Sigmoid colon (tissue), 7 donors: Measurements from ENCODE around the gene SCG2. TPM values are rescaled to one million over a fixed set of nuclear protein-coding genes. Genes with fewer than 3 reads are reported as not detected.

Experiments used
- DNase-seq: peaks from one replicate; pipeline ENCODE4 v3.0.0-alpha.2; 2019
- H3K27ac ChIP-seq, 4 donors: fragments of 200-600 bp; sonication (generic); one replicate each; pipeline ENCODE4 v1.5.1; 2016 to 2019; ENCODE audit warnings: mild to moderate bottlenecking in 1 of 4
- H3K27me3 ChIP-seq, 3 donors: fragments of 200-600 bp; sonication (generic); one replicate each; pipeline ENCODE4 v1.5.1; 2019; ENCODE audit warnings: mild to moderate bottlenecking in 1 of 3
- H3K36me3 ChIP-seq, 4 donors: fragments of 200-600 bp; sonication (generic); one replicate each; pipeline ENCODE4 v1.5.1; 2016 to 2019
- H3K4me1 ChIP-seq, 4 donors: fragments of 200-600 bp; sonication (generic); one replicate each; pipeline ENCODE4 v1.5.1; 2017 to 2019
- H3K4me3 ChIP-seq, 4 donors: fragments of 200-600 bp; sonication (generic); one replicate each; pipeline ENCODE4 v1.5.1; 2017 to 2019; ENCODE audit warnings: mild to moderate bottlenecking in 2 of 4, moderate library complexity in 1 of 4
- H3K9me3 ChIP-seq, 4 donors: fragments of 200-600 bp in 3 of 4; sonication (generic) in 3 of 4; one replicate each; pipeline versions ENCODE4 v1.5.1 to v1.6.1; 2013 to 2019
- EP300 ChIP-seq, 4 donors: sonication (generic); formaldehyde crosslinking; IDR thresholded peaks; one replicate each; pipeline ENCODE4 v1.6.1; 2017; ENCODE audit warnings: antibody characterized with exemption in 4 of 4
- POLR2A ChIP-seq, 2 donors: fragments of 450-650 bp; IDR thresholded peaks; one replicate each; pipeline ENCODE4 v1.6.1; 2016; ENCODE audit warnings: antibody characterized with exemption in 2 of 2, mild to moderate bottlenecking in 2 of 2, moderate library complexity in 2 of 2
- POLR2AphosphoS5 ChIP-seq, 4 donors: sonication (generic); formaldehyde crosslinking; IDR thresholded peaks; one replicate each; pipeline ENCODE4 v1.6.1; 2017; ENCODE audit warnings: antibody characterized with exemption in 4 of 4
- WGBS, 2 donors: extraction: QIAGEN DNeasy Blood & Tissue Kit; methylation state at CpG; one replicate each; pipeline ENCODE4 v1.1.7; 2013; 5-methylcytosine and 5-hydroxymethylcytosine counted together
- intact Hi-C: fragments of 100-400 bp; cut with DNase I; formaldehyde crosslinking; loops from one replicate; pipeline ENCODE4 v1.15.1; 2023
- polyA plus RNA-seq, 3 donors: library from polyadenylated mRNA; stranded (reverse); fragments of 200-250 nt; gene quantifications; one replicate each; pipeline ENCODE4 v1.2.3, GENCODE V29; 2013
- total RNA-seq, 4 donors: library from RNA; depleted of rRNA; stranded (reverse); fragments of >200 nt; gene quantifications; one replicate each; pipeline ENCODE4 v1.1.0, GENCODE V29; 2016
- TF ChIP-seq, protein P1 (sequence below), 4 experiments: fragments of 450-650 bp in 3 of 4; fragments of 200-600 bp in 1 of 4; IDR thresholded peaks; one replicate each; pipeline ENCODE4 v1.5.1; 2016 to 2019; ENCODE audit warnings: antibody characterized with exemption in 4 of 4, mild to moderate bottlenecking in 3 of 4, moderate library complexity in 2 of 4
- donor health status: healthy with polysubstance abuse.
- donor health status: Bipolar disorder and iron deficiency.
- donor health status: healthy.

The SCG2 gene
- total and polyA plus RNA-seq, 7 donors: 1.8 to 16.8 (median 9.7) TPM; not detected in 1

GRCh38 chr2:223578846-223579245 lies 23.3 kb downstream of the SCG2 start:
- Histone ChIP-seq H3K4me3 (no peak overlapping the region), H3K9me3 (no peaks in the 10 kb centered on the region), H3K4me1 (peaks cover 0 to 12% (median 0%) of the 10 kb centered on the region in 4 donors), H3K27ac (no peak overlapping the region), H3K36me3 (no peaks in the 10 kb centered on the region), H3K27me3 (no peaks in the 10 kb centered on the region)
- 85 to 92% methylated on average over 1 of the region's 1 CpG for WGBS, 2 donors
- TF ChIP-seq POLR2A (IDR thresholded peaks at IDR 0.05): no peak
- TF ChIP-seq, protein P1, sequence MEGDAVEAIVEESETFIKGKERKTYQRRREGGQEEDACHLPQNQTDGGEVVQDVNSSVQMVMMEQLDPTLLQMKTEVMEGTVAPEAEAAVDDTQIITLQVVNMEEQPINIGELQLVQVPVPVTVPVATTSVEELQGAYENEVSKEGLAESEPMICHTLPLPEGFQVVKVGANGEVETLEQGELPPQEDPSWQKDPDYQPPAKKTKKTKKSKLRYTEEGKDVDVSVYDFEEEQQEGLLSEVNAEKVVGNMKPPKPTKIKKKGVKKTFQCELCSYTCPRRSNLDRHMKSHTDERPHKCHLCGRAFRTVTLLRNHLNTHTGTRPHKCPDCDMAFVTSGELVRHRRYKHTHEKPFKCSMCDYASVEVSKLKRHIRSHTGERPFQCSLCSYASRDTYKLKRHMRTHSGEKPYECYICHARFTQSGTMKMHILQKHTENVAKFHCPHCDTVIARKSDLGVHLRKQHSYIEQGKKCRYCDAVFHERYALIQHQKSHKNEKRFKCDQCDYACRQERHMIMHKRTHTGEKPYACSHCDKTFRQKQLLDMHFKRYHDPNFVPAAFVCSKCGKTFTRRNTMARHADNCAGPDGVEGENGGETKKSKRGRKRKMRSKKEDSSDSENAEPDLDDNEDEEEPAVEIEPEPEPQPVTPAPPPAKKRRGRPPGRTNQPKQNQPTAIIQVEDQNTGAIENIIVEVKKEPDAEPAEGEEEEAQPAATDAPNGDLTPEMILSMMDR (IDR thresholded peaks at IDR 0.05): no peak
- TF ChIP-seq POLR2AphosphoS5 (IDR thresholded peaks at IDR 0.05): no peak
- TF ChIP-seq EP300 (IDR thresholded peaks at IDR 0.05): no peak
- DNase-seq: no peak
- intact Hi-C loops: no loop called here

GRCh38 chr2:223576873-223577272 lies 25.3 kb downstream of the SCG2 start:
- Histone ChIP-seq H3K4me1 (peaks cover 0 to 12% (median 0%) of the 10 kb centered on the region in 4 donors), H3K9me3 (no peaks in the 10 kb centered on the region), H3K27me3 (no peaks in the 10 kb centered on the region), H3K4me3 (no peak overlapping the region), H3K36me3 (no peaks in the 10 kb centered on the region), H3K27ac (no peak overlapping the region)
- no peak for DNase-seq
- WGBS, 2 donors: 86% methylated on average over 5 of the region's 5 CpGs
- intact Hi-C loops: no loop called here
- TF ChIP-seq POLR2A (IDR thresholded peaks at IDR 0.05) (no peak), EP300 (IDR thresholded peaks at IDR 0.05) (no peak), POLR2AphosphoS5 (IDR thresholded peaks at IDR 0.05) (no peak)
- TF ChIP-seq, protein P1 (IDR thresholded peaks at IDR 0.05): no peak

DNA sequence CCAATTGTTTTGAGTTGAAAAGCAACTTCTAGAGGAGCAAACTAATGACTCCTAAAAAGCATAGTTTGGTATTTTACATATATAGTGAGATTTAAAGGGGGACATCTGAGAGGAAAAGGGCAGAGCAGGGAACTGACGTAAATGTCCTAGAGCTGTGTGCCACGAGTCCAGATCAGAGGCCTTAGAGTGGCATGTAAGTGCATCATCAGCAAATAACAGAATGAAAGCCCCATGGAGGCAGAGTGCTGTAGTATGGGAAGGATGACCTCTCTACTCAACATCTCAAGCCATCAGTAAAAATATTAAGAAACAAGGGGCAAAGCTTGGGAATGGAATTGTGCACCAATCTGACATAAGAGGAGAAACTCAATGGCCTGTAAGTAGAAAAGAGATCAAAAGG lies 31.4 kb downstream of the SCG2 start:
- WGBS, 2 donors: 84% methylated on average over 2 of the region's 2 CpGs
- Histone ChIP-seq H3K27me3 (no peaks in the 10 kb centered on the region), H3K27ac (no peak overlapping the region), H3K4me1 (no peaks in the 10 kb centered on the region), H3K36me3 (no peaks in the 10 kb centered on the region), H3K4me3 (no peak overlapping the region), H3K9me3 (no peaks in the 10 kb centered on the region)
- TF ChIP-seq, protein P1 (IDR thresholded peaks at IDR 0.05): no peak
- TF ChIP-seq EP300 (IDR thresholded peaks at IDR 0.05): no peak
- TF ChIP-seq POLR2A (IDR thresholded peaks at IDR 0.05): no peak
- no peak for TF ChIP-seq POLR2AphosphoS5 (IDR thresholded peaks at IDR 0.05)
- intact Hi-C loops: no loop called here
- no peak for DNase-seq

DNA sequence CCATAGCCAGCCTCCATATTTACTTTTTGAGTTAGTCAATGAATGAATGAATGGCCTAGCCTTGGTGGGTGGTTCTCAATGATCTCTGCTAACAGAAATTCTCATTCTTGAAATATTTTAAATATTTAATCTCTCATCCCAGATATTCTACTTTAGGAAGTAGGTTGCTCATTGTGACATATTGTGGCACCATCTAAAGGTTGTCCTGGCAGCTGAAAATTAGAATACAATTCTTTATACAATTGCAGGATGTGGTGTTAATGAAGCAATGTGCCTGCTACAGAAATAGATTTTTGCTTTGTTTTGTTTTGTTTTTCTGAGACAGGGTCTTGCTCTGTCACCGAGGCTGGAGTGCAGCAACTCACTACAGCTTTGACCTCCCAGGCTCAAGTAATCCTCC lies 35.8 kb downstream of the SCG2 start:
- H3K27me3 ChIP-seq: no peaks in the 10 kb centered on the region
- TF ChIP-seq EP300 (IDR thresholded peaks at IDR 0.05) (no peak), POLR2AphosphoS5 (IDR thresholded peaks at IDR 0.05) (no peak), POLR2A (IDR thresholded peaks at IDR 0.05) (no peak)
- TF ChIP-seq, protein P1 (IDR thresholded peaks at IDR 0.05): no peak
- 43 to 77% methylated on average over 1 of the region's 1 CpG for WGBS, 2 donors
- no peaks in the 10 kb centered on the region for H3K4me1 ChIP-seq
- no peak overlapping the region for H3K27ac ChIP-seq
- no peak for DNase-seq
- intact Hi-C loops: no loop called here
- H3K9me3 ChIP-seq: no peaks in the 10 kb centered on the region
- no peaks in the 10 kb centered on the region for H3K36me3 ChIP-seq
- no peak overlapping the region for H3K4me3 ChIP-seq

DNA sequence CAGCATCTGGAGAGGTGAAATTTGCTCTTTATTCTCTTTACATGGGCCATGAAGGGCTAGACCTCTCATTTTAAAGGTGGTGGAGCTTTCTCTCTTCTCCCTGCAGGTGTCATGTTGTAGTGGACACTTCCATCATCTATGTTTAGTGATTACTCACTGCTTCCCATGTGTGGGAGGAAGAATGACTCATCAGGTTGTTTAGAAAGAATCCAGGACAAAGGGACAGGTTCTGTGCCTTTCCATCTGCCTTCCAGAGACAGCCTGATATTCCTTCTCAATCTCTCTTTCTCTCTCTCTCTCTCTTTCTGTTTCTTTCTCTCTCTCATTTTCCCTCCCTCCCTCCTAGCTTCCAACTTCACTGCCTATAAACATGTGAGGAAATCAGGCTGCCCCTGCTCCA lies 38.7 kb downstream of the SCG2 start:
- no peaks in the 10 kb centered on the region for H3K27me3 ChIP-seq
- no peaks in the 10 kb centered on the region for H3K36me3 ChIP-seq
- no peak overlapping the region for H3K4me3 ChIP-seq
- no peaks in the 10 kb centered on the region for H3K9me3 ChIP-seq
- no peaks in the 10 kb centered on the region for H3K4me1 ChIP-seq
- peak in 1 of 4 donors; percentile 39 for TF ChIP-seq POLR2AphosphoS5 (IDR thresholded peaks at IDR 0.05)
- TF ChIP-seq, protein P1 (IDR thresholded peaks at IDR 0.05): no peak
- H3K27ac ChIP-seq: no peak overlapping the region
- no peak for DNase-seq
- intact Hi-C loops: no loop called here
